MCF 10A (cell line): ENCODE results near the gene LIME1. TPM values are rescaled to one million over a fixed set of nuclear protein-coding genes. Genes with fewer than 3 reads are reported as not detected.

ENCODE experiments used
- Bru-seq: library from RNA; stranded (reverse); fragments of 400-500 nt; gene quantifications from one replicate; lab custom pipeline; 2021; lab: Mats Ljungman, UMichigan
- BruChase-seq, 2 experiments: library from RNA; stranded (reverse); fragments of 400-500 nt; gene quantifications; one replicate each; lab custom pipeline; 2021; lab: Mats Ljungman, UMichigan
- BruUV-seq: library from RNA; stranded (reverse); fragments of 400-500 nt; replicated peaks from 2 replicates; lab custom pipeline; 2021; lab: Mats Ljungman, UMichigan
- CTCF ChIA-PET: fragments of 300-600 bp; sonication (Branson Sonifier 250); formaldehyde crosslinking; extraction: SDS; loops from one replicate; lab custom pipeline; 2021; ENCODE audit warnings: antibody characterized with exemption, inconsistent platforms; lab: Yijun Ruan, JAX
- POLR2A ChIA-PET: fragments of 300-600, 350-650 bp; sonication (Branson Sonifier 250); formaldehyde crosslinking; extraction: SDS; loops from one replicate; lab custom pipeline; 2020; ENCODE audit warnings: antibody characterized with exemption, inconsistent platforms; lab: Yijun Ruan, JAX
- DNase-seq: peaks from one replicate; pipeline ENCODE4 v3.0.0-alpha.2; 2018; ENCODE audit not compliant: unreplicated experiment
- H3K27ac Mint-ChIP-seq: one replicate; pipeline ENCODE4 v1.8.0; 2022; ENCODE audit warnings: mild to moderate bottlenecking, low read depth, mixed read lengths; ENCODE audit not compliant: unreplicated experiment
- H3K27me3 Mint-ChIP-seq: one replicate; pipeline ENCODE4 v1.8.0; 2022; ENCODE audit warnings: mixed read lengths; ENCODE audit not compliant: insufficient read depth, unreplicated experiment
- H3K36me3 Mint-ChIP-seq: one replicate; pipeline ENCODE4 v1.8.0; 2022; ENCODE audit warnings: mild to moderate bottlenecking, moderate library complexity, mixed read lengths; ENCODE audit not compliant: insufficient read depth, unreplicated experiment
- H3K4me1 Mint-ChIP-seq: one replicate; pipeline ENCODE4 v1.8.0; 2022; ENCODE audit warnings: mixed read lengths; ENCODE audit not compliant: insufficient read depth, unreplicated experiment
- H3K4me3 Mint-ChIP-seq: one replicate; pipeline ENCODE4 v1.8.0; 2022; ENCODE audit warnings: mild to moderate bottlenecking, moderate library complexity, mixed read lengths; ENCODE audit not compliant: unreplicated experiment
- H3K9me3 Mint-ChIP-seq: one replicate; pipeline ENCODE4 v1.8.0; 2022; ENCODE audit warnings: mixed read lengths; ENCODE audit not compliant: unreplicated experiment
- intact Hi-C: fragments of 100-400 bp; cut with micrococcal nuclease; formaldehyde crosslinking; loops from 2 replicates; pipeline ENCODE4 v1.14.1; 2022
- long read RNA-seq: library from polyadenylated mRNA; stranded (forward); transcript quantifications from one replicate; pipeline ENCODE4 v2.0.0, GENCODE V29; 2022
- total RNA-seq: library from RNA; stranded (reverse); gene quantifications from 2 replicates; pipeline ENCODE4 v1.2.3, GENCODE V29; 2022
- TF ChIP-seq, protein P1 (sequence below): fragments of 200-600 bp; IDR thresholded peaks from one replicate; pipeline ENCODE4 v1.8.0; 2022; ENCODE audit warnings: antibody characterized with exemption, mild to moderate bottlenecking; ENCODE audit not compliant: unreplicated experiment

Gene LIME1, protein sequence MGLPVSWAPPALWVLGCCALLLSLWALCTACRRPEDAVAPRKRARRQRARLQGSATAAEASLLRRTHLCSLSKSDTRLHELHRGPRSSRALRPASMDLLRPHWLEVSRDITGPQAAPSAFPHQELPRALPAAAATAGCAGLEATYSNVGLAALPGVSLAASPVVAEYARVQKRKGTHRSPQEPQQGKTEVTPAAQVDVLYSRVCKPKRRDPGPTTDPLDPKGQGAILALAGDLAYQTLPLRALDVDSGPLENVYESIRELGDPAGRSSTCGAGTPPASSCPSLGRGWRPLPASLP
- total RNA-seq = 10.1 and 16.0 TPM in 2 replicates
- Bru-seq, nascent RNA = percentile 36 among the genes with signal in this experiment
- BruChase-seq, experiment 1, labeled RNA remaining after a 6-hour chase = percentile 51 among the genes with signal in this experiment
- BruChase-seq, experiment 2, labeled RNA remaining after a 2-hour chase = percentile 44 among the genes with signal in this experiment
- long read RNA-seq, partial matches to known transcripts = 0 of 1 reads
- long read RNA-seq, other reads (novel, unspliced or antisense) = 0 of 1 reads

DNA sequence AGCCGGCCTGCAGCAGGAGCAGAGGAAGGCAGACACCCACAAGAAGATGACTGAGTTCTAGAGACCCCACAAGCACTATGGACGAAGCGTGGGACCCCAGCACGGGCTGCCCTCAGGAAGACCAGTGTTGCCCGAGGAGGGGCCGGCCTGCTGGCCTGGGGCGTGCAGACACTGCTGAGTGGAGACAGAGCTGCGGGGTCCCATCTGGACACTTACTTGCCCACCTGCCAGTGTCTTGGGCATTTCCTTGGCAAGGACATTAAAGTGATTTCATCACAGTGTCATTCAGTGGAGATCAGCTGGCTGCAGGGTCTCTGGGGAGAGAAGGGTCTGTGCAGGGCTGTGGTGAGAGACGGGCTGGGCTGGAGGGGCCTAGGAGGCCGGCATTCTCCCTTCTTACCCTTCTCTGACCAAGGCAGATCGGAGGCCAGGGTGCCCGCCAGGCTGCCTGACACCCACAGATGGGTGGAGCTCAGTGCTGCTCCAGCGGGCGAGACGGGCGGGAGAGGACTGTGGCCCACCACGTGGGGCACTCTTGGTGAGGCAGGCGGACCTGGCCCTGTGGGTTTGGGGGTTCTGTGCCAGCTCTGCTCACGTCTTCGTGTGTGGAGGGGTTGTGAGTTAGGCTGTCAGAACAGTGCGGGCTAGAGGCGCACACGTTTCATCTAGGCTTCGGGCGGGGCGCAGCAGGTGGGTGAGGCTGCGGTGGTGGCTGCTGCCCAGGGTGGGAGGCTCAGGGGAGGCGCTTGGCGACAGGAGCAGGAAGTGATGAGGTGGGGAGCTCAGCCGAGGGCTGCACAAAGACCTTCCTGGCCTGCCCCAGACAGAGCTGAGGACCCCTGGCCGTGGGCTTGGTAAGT is at the start of gene LIME1:
Gene LIME1, plus strand, starts transcription at position 806 of the 860 bp plus-strand sequence. CDS start 886 bp downstream, outside the sequence.
- intact Hi-C loops = no loop called here
- H3K36me3 Mint-ChIP-seq = peaks cover 25% of the 10 kb centered on the region
- H3K4me1 Mint-ChIP-seq = no peaks in the 10 kb centered on the region
- no peak within 1 kb of the TSS for H3K27ac Mint-ChIP-seq
- TF ChIP-seq, protein P1, sequence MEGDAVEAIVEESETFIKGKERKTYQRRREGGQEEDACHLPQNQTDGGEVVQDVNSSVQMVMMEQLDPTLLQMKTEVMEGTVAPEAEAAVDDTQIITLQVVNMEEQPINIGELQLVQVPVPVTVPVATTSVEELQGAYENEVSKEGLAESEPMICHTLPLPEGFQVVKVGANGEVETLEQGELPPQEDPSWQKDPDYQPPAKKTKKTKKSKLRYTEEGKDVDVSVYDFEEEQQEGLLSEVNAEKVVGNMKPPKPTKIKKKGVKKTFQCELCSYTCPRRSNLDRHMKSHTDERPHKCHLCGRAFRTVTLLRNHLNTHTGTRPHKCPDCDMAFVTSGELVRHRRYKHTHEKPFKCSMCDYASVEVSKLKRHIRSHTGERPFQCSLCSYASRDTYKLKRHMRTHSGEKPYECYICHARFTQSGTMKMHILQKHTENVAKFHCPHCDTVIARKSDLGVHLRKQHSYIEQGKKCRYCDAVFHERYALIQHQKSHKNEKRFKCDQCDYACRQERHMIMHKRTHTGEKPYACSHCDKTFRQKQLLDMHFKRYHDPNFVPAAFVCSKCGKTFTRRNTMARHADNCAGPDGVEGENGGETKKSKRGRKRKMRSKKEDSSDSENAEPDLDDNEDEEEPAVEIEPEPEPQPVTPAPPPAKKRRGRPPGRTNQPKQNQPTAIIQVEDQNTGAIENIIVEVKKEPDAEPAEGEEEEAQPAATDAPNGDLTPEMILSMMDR = no peak
- no peak for DNase-seq
- no peaks in the 10 kb centered on the region for H3K9me3 Mint-ChIP-seq
- no peak within 1 kb of the TSS for H3K4me3 Mint-ChIP-seq
- ChIA-PET CTCF (interaction anchor here (0.6 to 1.1 kb wide), 2 partner anchors 29 to 47 kb away, joined by 3 to 4 read pairs; no protein-coding TSS in a partner anchor), POLR2A (interaction anchor here (0.7 to 1.0 kb wide), 2 partner anchors 28 to 49 kb away, joined by 4 to 11 read pairs; partner anchors contain the start of genes ARFRP1 and ZGPAT)
- no peaks in the 10 kb centered on the region for H3K27me3 Mint-ChIP-seq
- BruUV-seq = no TSS peak

DNA sequence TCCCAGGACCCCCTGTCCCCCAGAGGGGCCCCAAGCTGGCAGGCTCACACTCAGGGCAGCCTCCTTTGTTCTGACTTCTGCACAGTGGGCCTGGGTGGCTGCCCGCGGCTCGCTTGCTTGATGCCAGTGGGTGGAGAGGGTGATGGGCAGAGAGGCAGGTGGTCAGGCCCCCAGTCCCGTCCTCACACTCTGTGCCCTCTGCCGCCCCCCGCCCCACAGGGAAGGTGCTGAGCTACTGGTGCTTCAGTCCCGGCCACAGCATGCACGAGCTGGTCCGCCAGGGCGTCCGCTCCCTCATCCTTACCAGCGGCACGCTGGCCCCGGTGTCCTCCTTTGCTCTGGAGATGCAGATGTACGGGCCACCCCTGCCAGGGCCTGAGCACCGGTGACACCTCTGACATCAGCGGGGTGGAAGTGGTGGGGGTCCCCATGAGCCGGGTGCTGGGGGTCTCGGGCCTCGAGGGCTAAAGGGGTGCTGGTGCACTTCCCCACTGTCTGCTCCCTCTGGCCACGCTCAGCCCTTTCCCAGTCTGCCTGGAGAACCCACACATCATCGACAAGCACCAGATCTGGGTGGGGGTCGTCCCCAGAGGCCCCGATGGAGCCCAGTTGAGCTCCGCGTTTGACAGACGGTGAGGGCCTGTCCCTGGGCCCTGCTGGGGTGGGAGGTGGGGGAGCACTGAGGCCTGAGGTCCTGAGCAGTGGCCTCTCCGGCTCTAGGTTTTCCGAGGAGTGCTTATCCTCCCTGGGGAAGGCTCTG is 48.9 kb upstream of the LIME1 start:
- POLR2A ChIA-PET = interaction anchor here (0.5 to 2.0 kb wide), 6 partner anchors 11 to 867 kb away, joined by 3 to 14 read pairs (median 4); partner anchors contain the start of genes RTEL1 and TPD52L2
- intact Hi-C loops = no loop called here
- DNase-seq = no peak
- Mint-ChIP-seq H3K4me3 (no peak overlapping the region), H3K9me3 (no peaks in the 10 kb centered on the region), H3K36me3 (peaks cover 32% of the 10 kb centered on the region), H3K27me3 (no peaks in the 10 kb centered on the region), H3K4me1 (peaks cover 9% of the 10 kb centered on the region), H3K27ac (no peak overlapping the region)
- TF ChIP-seq, protein P1 = no peak
- CTCF ChIA-PET = interaction anchor here (1.2 kb wide), 1 partner anchor 72 kb away, joined by 3 read pairs; no protein-coding TSS in a partner anchor
- BruUV-seq = no TSS peak

DNA sequence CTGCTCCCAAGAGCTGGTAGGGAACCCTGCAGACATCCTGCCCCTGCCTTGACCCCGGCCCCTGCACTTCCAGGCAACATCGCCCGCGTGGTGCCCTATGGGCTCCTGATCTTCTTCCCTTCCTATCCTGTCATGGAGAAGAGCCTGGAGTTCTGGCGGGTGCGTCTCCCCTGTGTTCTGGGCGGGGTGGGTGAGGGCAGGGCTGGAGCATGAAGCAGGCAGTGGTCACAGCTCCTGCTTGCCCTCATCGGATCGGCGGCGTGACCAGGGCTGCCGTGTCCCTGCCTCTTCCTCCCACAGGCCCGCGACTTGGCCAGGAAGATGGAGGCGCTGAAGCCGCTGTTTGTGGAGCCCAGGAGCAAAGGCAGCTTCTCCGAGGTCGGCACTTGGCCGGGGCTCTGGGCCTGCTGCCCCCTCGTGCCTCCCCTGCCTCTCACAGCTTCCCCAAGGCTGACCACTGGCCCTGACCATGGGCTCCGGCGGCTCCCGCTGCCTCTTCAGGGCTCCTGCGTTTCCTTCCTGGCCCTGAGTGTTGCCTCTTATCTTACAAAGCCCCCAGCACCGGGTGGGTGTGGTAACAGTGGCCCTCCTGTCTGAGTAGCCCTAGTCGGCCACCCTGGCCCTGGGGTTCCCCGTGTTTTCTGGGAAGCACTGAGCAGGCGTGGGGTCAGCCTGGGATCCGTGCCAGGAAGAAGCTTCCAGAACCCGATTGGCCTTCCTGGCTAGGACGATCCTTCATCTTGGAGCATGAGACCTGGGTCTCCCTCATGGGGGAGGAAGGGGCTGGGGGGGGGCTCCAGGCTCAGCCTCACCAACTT is 48.0 kb upstream of the LIME1 start:
- POLR2A ChIA-PET = interaction anchor here (0.7 to 2.0 kb wide), 4 partner anchors 10 to 868 kb away, joined by 3 to 14 read pairs (median 3); partner anchors contain the start of gene TPD52L2
- Mint-ChIP-seq H3K4me1 (peaks cover 7% of the 10 kb centered on the region), H3K27ac (no peak overlapping the region), H3K27me3 (no peaks in the 10 kb centered on the region), H3K36me3 (peaks cover 36% of the 10 kb centered on the region), H3K4me3 (no peak overlapping the region), H3K9me3 (no peaks in the 10 kb centered on the region)
- no TSS peak for BruUV-seq
- DNase-seq = no peak
- intact Hi-C loops = no loop called here
- TF ChIP-seq, protein P1 = no peak
- CTCF ChIA-PET = interaction anchor here (0.7 kb wide), 1 partner anchor 20 kb away, joined by 3 read pairs; no protein-coding TSS in a partner anchor
